Pancreas (tissue), 10 donors: ENCODE measurements around the gene ITPRID2. TPM values are rescaled to one million over a fixed set of nuclear protein-coding genes. Genes with fewer than 3 reads are reported as not detected.
A peak's percentile ranks its signal among the peaks of the same experiment; 100 is the strongest.

Experiments
- ATAC-seq, 4 donors: fragments of 200-7000 bp; cut with Tn5 transposase; one replicate each; pipeline versions ENCODE4 v1.8.0 to v1.9.1; 2020; ENCODE audit warnings: mild to moderate bottlenecking in 4 of 4, moderate library complexity in 4 of 4
- DNase-seq, 6 donors: peaks; one replicate each; pipeline ENCODE4 v3.0.0-alpha.2; 2020
- FAIRE-seq: peaks from 2 replicates; lab custom pipeline; 2012; peaks lifted over from hg19 to GRCh38; lab: Jason Lieb, UNC
- H3K27ac ChIP-seq, 4 donors: fragments of 200-600 bp; sonication (generic); 1 replicate in 3 of 4; 2 replicates in 1 of 4; pipeline versions ENCODE4 v1.5.0 to v1.8.0; 2020
- H3K27me3 ChIP-seq, 4 donors: fragments of 200-600 bp; one replicate each; pipeline ENCODE4 v1.8.0; 2021
- H3K36me3 ChIP-seq, 3 donors: fragments of 200-600 bp; sonication (generic) in 1 of 3; one replicate each; pipeline versions ENCODE4 v1.5.0 to v1.8.0; 2020 to 2021
- H3K4me1 ChIP-seq, 3 donors: fragments of 200-600 bp; one replicate each; pipeline ENCODE4 v1.8.0; 2021
- H3K4me3 ChIP-seq, 4 donors: fragments of 200-600 bp; sonication (generic) in 2 of 4; one replicate each; pipeline versions ENCODE4 v1.5.0 to v1.8.0; 2020 to 2021
- H3K9me3 ChIP-seq, 4 donors: fragments of 200-600 bp; one replicate each; pipeline ENCODE4 v1.8.0; 2021
- CTCF ChIP-seq, 4 donors: fragments of 200-600 bp; sonication (generic) in 3 of 4; IDR thresholded peaks; one replicate each; pipeline versions ENCODE4 v1.5.0 to v1.8.0; 2021; ENCODE audit warnings: antibody characterized with exemption in 4 of 4
- WGBS, 2 donors: extraction: QIAGEN DNeasy Blood & Tissue Kit; methylation state at CpG; one replicate each; pipeline ENCODE4 v1.1.7; 2013; 5-methylcytosine and 5-hydroxymethylcytosine counted together
- intact Hi-C, 3 donors: fragments of 100-400 bp; cut with DNase I; formaldehyde crosslinking; loops; one replicate each; pipeline versions ENCODE4 v1.11.1 to v1.14.2; 2022
- polyA plus RNA-seq, 2 donors: library from polyadenylated mRNA; stranded (reverse); fragments of 200-250 nt; gene quantifications; one replicate each; pipeline ENCODE4 v1.2.3, GENCODE V29; 2013
- total RNA-seq, 6 donors: library from RNA; stranded (reverse); fragmentation: NEBNext Ultra II Directional in 4 of 6; extraction: Animal tissue kit (Norgen Biotek cat#: 25700) in 4 of 6; gene quantifications; one replicate each; pipeline versions ENCODE4 v1.2.1 to v1.2.4, GENCODE V29; 2021 to 2023
- donor health status: healthy with polysubstance abuse.
- donor health status: DM: no; HTN: no; CAD: no; lungs with moderate emphysema.
- donor health status: DM: no; HTN: no; CAD: no.
- donor health status: control.
- donor health status: control.
- donor health status: Bipolar disorder and iron deficiency.
- donor health status: DM: yes; HTN: yes; CAD: no.
- donor health status: DM: no; HTN: no; CAD: no.
- donor health status: DM: no; HTN: no; CAD: no.
- donor health status: DM: yes; HTN: yes; CAD: no.

The ITPRID2 gene
- total and polyA plus RNA-seq, 8 donors, result 85.6 to 497 (median 328) TPM

- intact Hi-C loops, result loop anchor here in 2 of 3 donors (10.0 kb wide), 1 partner anchor 162 kb away; no protein-coding TSS in a partner anchor
- Histone ChIP-seq H3K36me3 (peaks cover 0 to 21% (median 4%) of the 10 kb centered on the region in 3 donors), H3K4me3 (peak overlapping the region in 1 of 4 donors; percentile 11), H3K4me1 (peaks cover 10 to 47% (median 29%) of the 10 kb centered on the region in 3 donors), H3K9me3 (peaks cover 0 to 3% (median 0%) of the 10 kb centered on the region in 4 donors), H3K27ac (peak overlapping the region in 2 of 4 donors; percentile 57 to 100), H3K27me3 (no peaks in the 10 kb centered on the region)
- FAIRE-seq (no peak), ATAC-seq (no peak), DNase-seq (no peak)
- no peak for TF ChIP-seq CTCF (IDR thresholded peaks at IDR 0.05)
These were observed 15.5 kb downstream of the ITPRID2 start for GRCh38 chr2:181907057-181907456.

- Histone ChIP-seq H3K27ac (peak overlapping the region in 2 of 4 donors; percentile 57 to 100), H3K27me3 (no peaks in the 10 kb centered on the region), H3K36me3 (peaks cover 0 to 21% (median 3%) of the 10 kb centered on the region in 3 donors), H3K4me1 (peaks cover 15 to 50% (median 35%) of the 10 kb centered on the region in 3 donors), H3K4me3 (peak overlapping the region in 2 of 4 donors; percentile 7 to 21), H3K9me3 (peaks cover 0 to 3% (median 0%) of the 10 kb centered on the region in 4 donors)
- no peak for FAIRE-seq
- WGBS, 2 donors, result 47 to 54% methylated on average over 1 of the region's 1 CpG
- no peak for ATAC-seq
- intact Hi-C loops, result loop anchor here in 2 of 3 donors (10.0 kb wide), 1 partner anchor 163 kb away; no protein-coding TSS in a partner anchor
- DNase-seq, result no peak
- TF ChIP-seq CTCF (IDR thresholded peaks at IDR 0.05), result no peak
These were observed 16.1 kb downstream of the ITPRID2 start for GRCh38 chr2:181907635-181908034.

GRCh38 chr2:181910028-181910831 is 18.7 kb downstream of the ITPRID2 start:
- Histone ChIP-seq H3K27ac (peak overlapping the region in 3 of 4 donors; percentile 18 to 100 (median 57)), H3K4me1 (peaks cover 21 to 66% (median 35%) of the 10 kb centered on the region in 3 donors), H3K9me3 (peaks cover 0 to 3% (median 0%) of the 10 kb centered on the region in 4 donors), H3K27me3 (no peaks in the 10 kb centered on the region), H3K36me3 (peaks cover under 1 to 28% (median 18%) of the 10 kb centered on the region in 3 donors), H3K4me3 (peak overlapping the region in 2 of 4 donors; percentile 0 to 21)
- FAIRE-seq (no peak), DNase-seq (no peak), ATAC-seq (no peak)
- TF ChIP-seq CTCF (IDR thresholded peaks at IDR 0.05), result no peak
- 12 to 15% methylated on average over 2 of the region's 2 CpGs for WGBS, 2 donors
- intact Hi-C loops, result no loop called here

DNA sequence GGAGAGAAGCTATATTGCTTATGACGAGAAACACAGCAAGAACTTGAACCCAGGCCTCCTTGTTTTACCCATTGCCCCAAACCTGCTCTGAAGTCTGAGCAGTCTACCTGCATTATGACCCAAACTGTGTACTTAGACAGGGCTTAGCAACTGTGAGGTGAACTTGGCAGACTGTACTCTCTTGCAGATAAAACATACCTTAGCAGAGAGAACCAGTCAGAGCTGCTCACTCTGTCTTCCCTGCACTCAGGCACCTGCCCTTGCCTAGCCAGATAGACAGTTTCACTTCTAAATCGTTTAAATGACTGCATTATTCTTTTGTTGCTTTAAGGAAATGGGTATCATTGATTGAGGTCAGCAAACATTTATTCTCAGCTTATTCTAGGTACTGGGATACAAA is 20.3 kb downstream of the ITPRID2 start:
- ATAC-seq, result peak; percentile 51 to 77 (median 69)
- Histone ChIP-seq H3K27me3 (no peaks in the 10 kb centered on the region), H3K36me3 (peaks cover 4 to 44% (median 32%) of the 10 kb centered on the region in 3 donors), H3K9me3 (peaks cover 0 to 3% (median 0%) of the 10 kb centered on the region in 4 donors), H3K4me1 (peaks cover 32 to 57% (median 35%) of the 10 kb centered on the region in 3 donors), H3K4me3 (no peak overlapping the region), H3K27ac (peak overlapping the region in 3 of 4 donors; percentile 2 to 100 (median 57))
- no peak for TF ChIP-seq CTCF (IDR thresholded peaks at IDR 0.05)
- FAIRE-seq, result no peak
- intact Hi-C loops, result no loop called here
- peak in 1 of 6 donors; percentile 38 for DNase-seq
- 24 to 27% methylated on average over 2 of the region's 2 CpGs for WGBS, 2 donors
